HepG2 (cell line): ENCODE results near the gene SAP25. TPM values are rescaled to one million over a fixed set of nuclear protein-coding genes. Genes with fewer than 3 reads are reported as not detected.

Experiments
- FOSL2 ChIP-seq: sonication (generic); formaldehyde crosslinking; IDR thresholded peaks from 2 replicates; pipeline ENCODE4 v1.4.0; 2020; ENCODE audit warnings: missing genetic modification reagents
- JDP2 ChIP-seq: sonication (generic); formaldehyde crosslinking; IDR thresholded peaks from 2 replicates; pipeline ENCODE4 v1.8.1; 2022; ENCODE audit warnings: missing genetic modification reagents, borderline replicate concordance
- JUND ChIP-seq: sonication (generic); formaldehyde crosslinking; IDR thresholded peaks from 2 replicates; pipeline ENCODE4 v1.8.0; 2022; ENCODE audit warnings: mild to moderate bottlenecking, missing genetic modification reagents
- KLF11 ChIP-seq: IDR thresholded peaks from 2 replicates; pipeline ENCODE4 v1.6.1; 2016; ENCODE audit warnings: missing compliant biosample characterization
- NFE2L1 ChIP-seq: sonication (generic); formaldehyde crosslinking; IDR thresholded peaks from 2 replicates; pipeline ENCODE4 v1.4.0; 2020; ENCODE audit warnings: missing genetic modification reagents, mild to moderate bottlenecking, borderline replicate concordance
- PITX1 ChIP-seq: sonication (generic); formaldehyde crosslinking; IDR thresholded peaks from 2 replicates; pipeline ENCODE4 v1.5.1; 2020; ENCODE audit warnings: mild to moderate bottlenecking, missing genetic modification reagents
- POLR2G ChIP-seq: fragments of 200-400 bp; formaldehyde crosslinking; IDR thresholded peaks from 2 replicates; pipeline ENCODE4 v1.6.1; 2018; ENCODE audit warnings: mild to moderate bottlenecking, low read depth, low read length, moderate library complexity
- RBFOX2 ChIP-seq: fragments of 200-400 bp; formaldehyde crosslinking; IDR thresholded peaks from 2 replicates; pipeline ENCODE4 v1.6.1; 2017; ENCODE audit warnings: low read depth, mild to moderate bottlenecking, low read length
- REST ChIP-seq, 2 experiments: IDR thresholded peaks; 2 replicates each; pipeline ENCODE4 v1.6.1; 2011 to 2012; ENCODE audit warnings: low read length in 2 of 2, borderline replicate concordance in 1 of 2, low read depth in 1 of 2, mild to moderate bottlenecking in 1 of 2, moderate library complexity in 1 of 2
- TARDBP ChIP-seq: sonication (generic); formaldehyde crosslinking; IDR thresholded peaks from 2 replicates; pipeline ENCODE4 v1.8.0; 2022; ENCODE audit warnings: mild to moderate bottlenecking, missing genetic modification reagents
- TEAD3 ChIP-seq: optimal IDR thresholded peaks from 2 replicates; pipeline ENCODE3; 2016; ENCODE audit warnings: borderline replicate concordance
- ZBTB21 ChIP-seq: sonication (generic); formaldehyde crosslinking; IDR thresholded peaks from 2 replicates; pipeline ENCODE4 v1.4.0; 2020; ENCODE audit warnings: missing genetic modification reagents
- ZNF101 ChIP-seq: sonication (generic); formaldehyde crosslinking; IDR thresholded peaks from 2 replicates; pipeline ENCODE4 v1.4.0; 2020; ENCODE audit warnings: mild to moderate bottlenecking, low read depth, missing genetic modification reagents, borderline replicate concordance
- ZNF281 ChIP-seq: sonication (generic); formaldehyde crosslinking; IDR thresholded peaks from 2 replicates; pipeline ENCODE4 v1.4.0; 2020; ENCODE audit warnings: missing genetic modification reagents, borderline replicate concordance
- ZNF431 ChIP-seq: sonication (generic); formaldehyde crosslinking; IDR thresholded peaks from 2 replicates; pipeline ENCODE4 v1.9.0; 2022; ENCODE audit warnings: missing genetic modification reagents, low read depth, mild to moderate bottlenecking, borderline replicate concordance
- ZNF513 ChIP-seq: sonication (generic); formaldehyde crosslinking; conservative IDR thresholded peaks from 2 replicates; pipeline ENCODE4 v1.5.0; 2020; ENCODE audit warnings: missing genetic modification reagents
- ZNF674 ChIP-seq: sonication (generic); formaldehyde crosslinking; IDR thresholded peaks from 2 replicates; pipeline ENCODE4 v1.5.0; 2020; ENCODE audit warnings: low read depth, mild to moderate bottlenecking, missing genetic modification reagents
- ZNF709 ChIP-seq: sonication (generic); formaldehyde crosslinking; IDR thresholded peaks from 2 replicates; pipeline ENCODE4 v1.5.0; 2020; ENCODE audit warnings: mild to moderate bottlenecking, missing genetic modification reagents
- polyA plus RNA-seq, 8 experiments: library from polyadenylated mRNA; depleted of rRNA in 3 of 8; stranded (reverse) in 7 of 8; unstranded in 1 of 8; fragments of >200 nt; fragmentation: Illumina TruSeq in 4 of 8; extraction: Trizol in 4 of 8; gene quantifications; 2 replicates each; pipeline versions ENCODE4 v1.2.1 to v1.2.3, GENCODE V29; 2011 to 2016; ENCODE audit warnings: low read depth in 4 of 8, missing spikeins in 1 of 8, mixed read lengths in 1 of 8; ENCODE audit not compliant: insufficient read depth in 1 of 8
- total RNA-seq, 5 experiments: library from RNA; depleted of rRNA; stranded (reverse); fragments of >200 nt; fragmentation: Illumina TruSeq; extraction: Trizol; gene quantifications; 2 replicates each; pipeline ENCODE4 v1.2.3, GENCODE V29; 2016; ENCODE audit warnings: low read depth in 1 of 5

Gene SAP25
- total and polyA plus RNA-seq, 2 of the 13 experiments (the other 11 are each of a cell fraction or from before 2014, with no cell fraction given): 0.15 to 0.20 TPM

- TF ChIP-seq ZNF101 (no peak), PITX1 (CRISPR knock-in tag) (0 out of 2 replicates have a peak, but pooled peaks have one; percentile 36), POLR2G (no peak), ZNF513 (CRISPR knock-in tag) (no peak), ZNF709 (CRISPR knock-in tag) (no peak), RBFOX2 (no peak), TEAD3 (CRISPR knock-in tag) (peak; percentile 18), ZNF674 (no peak), TARDBP (no peak), ZBTB21 (CRISPR knock-in tag) (peak; percentile 82), JUND (no peak), FOSL2 (CRISPR knock-in tag) (peak; percentile 60), JDP2 (CRISPR knock-in tag) (no peak), NFE2L1 (CRISPR knock-in tag) (no peak), KLF11 (CRISPR knock-in tag) (no peak), ZNF431 (no peak), ZNF281 (CRISPR knock-in tag) (peak; percentile 36; the same call in 1 of the 2 replicates), REST (IDR thresholded peaks at IDR 0.05; ENCODE audit: borderline replicate concordance in 1 of 2, low read depth in 1 of 2, low read length in 2 of 2) (no peak)
Observed at GRCh38 chr7:100584683-100585510, 11.2 kb upstream of the SAP25 start (continued).
